Measurements from ENCODE around the gene HOXA5. TPM values are rescaled to one million over a fixed set of nuclear protein-coding genes. Genes with fewer than 3 reads are reported as not detected.

HOXA5 gene
- total and polyA plus RNA-seq, 10 of the 15 experiments (the other 5 are each of a cell fraction or from before 2014, with no cell fraction given), result 0.05 to 0.13 TPM; not detected in 8

DNA sequence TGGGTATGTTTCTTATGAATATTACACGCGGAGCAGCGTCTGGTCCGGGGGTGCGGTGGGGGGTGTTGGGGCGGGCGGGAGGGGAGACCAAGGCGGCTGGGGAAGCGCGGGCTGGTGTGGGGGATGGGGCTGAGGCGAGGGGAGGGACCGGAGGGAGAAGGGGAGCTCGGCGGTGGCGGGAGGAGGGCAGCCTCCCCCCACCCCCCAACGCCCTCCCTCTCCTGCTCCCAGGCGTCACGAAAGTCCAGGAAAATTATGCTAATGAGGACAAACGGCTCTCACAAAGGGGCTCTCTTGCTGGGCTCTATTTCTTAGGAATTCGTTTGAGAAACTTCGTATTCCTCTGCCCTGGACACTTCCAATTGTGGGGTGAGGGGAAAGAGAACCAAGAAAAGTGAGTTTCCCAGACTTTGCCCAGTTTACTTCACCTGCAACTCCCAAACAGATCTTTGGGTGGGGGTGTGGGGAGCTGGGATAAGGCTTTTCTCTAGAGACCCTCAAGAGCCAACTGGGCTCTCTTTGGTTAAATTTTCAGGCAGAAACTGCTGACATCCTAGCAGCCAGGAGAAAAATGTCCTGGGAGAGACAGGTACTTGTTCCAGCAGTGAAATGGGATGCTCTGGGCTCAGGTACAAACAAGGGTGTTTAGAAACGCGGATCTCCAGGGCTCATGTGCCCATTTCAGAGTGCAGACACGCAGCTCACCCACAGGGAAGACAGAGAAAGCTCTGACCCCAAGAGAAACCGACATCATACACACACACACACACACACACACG, 29.3 kb downstream of the HOXA5 start:
- no peak overlapping the region for H3K4me2 ChIP-seq (ENCODE audit: control insufficient read depth, insufficient read depth)
- ChIA-PET POLR2A (no interaction called here), SMC1A (ENCODE audit: uncharacterized antibody, unreplicated experiment) (no interaction called here), CTCF (no interaction called here), RAD21 (ENCODE audit: unreplicated experiment) (interaction anchor here (1.4 kb wide), 1 partner anchor 260 kb away, joined by 3 read pairs; no protein-coding TSS in a partner anchor)
- in situ Hi-C loops (cut with MboI), result no loop called here
- intact Hi-C loops (cut with micrococcal nuclease; ENCODE audit: unreplicated experiment), result no loop called here
- H3K27ac ChIP-seq (ENCODE audit: control insufficient read depth, insufficient read depth), result no peak overlapping the region
- H3K4me1 ChIP-seq (ENCODE audit: control insufficient read depth, insufficient read depth, low read length), result no peaks in the 10 kb centered on the region
- no peaks in the 10 kb centered on the region for H3K79me2 ChIP-seq (ENCODE audit: control insufficient read depth, insufficient read depth, low read length)
- FAIRE-seq (no peak), DNase-seq (ENCODE audit: low read depth, low spot score) (no peak), ATAC-seq (no peak)
- no peak for TF ChIP-seq SIN3A (IDR thresholded peaks at IDR 0.05; ENCODE audit: low read depth, low read length)
- TF ChIP-seq ZNF622 (IDR thresholded peaks at IDR 0.05), result no peak
- TF ChIP-seq, protein P1, sequence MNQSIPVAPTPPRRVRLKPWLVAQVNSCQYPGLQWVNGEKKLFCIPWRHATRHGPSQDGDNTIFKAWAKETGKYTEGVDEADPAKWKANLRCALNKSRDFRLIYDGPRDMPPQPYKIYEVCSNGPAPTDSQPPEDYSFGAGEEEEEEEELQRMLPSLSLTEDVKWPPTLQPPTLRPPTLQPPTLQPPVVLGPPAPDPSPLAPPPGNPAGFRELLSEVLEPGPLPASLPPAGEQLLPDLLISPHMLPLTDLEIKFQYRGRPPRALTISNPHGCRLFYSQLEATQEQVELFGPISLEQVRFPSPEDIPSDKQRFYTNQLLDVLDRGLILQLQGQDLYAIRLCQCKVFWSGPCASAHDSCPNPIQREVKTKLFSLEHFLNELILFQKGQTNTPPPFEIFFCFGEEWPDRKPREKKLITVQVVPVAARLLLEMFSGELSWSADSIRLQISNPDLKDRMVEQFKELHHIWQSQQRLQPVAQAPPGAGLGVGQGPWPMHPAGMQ (IDR thresholded peaks at IDR 0.05; ENCODE audit: borderline replicate concordance), result no peak
- TF ChIP-seq BMI1 (IDR thresholded peaks at IDR 0.05; ENCODE audit: borderline replicate concordance), result no peak
- no peak for TF ChIP-seq MEF2B (IDR thresholded peaks at IDR 0.05; ENCODE audit: partially characterized antibody, poor library complexity, severe bottlenecking)
- TF ChIP-seq, protein P2, sequence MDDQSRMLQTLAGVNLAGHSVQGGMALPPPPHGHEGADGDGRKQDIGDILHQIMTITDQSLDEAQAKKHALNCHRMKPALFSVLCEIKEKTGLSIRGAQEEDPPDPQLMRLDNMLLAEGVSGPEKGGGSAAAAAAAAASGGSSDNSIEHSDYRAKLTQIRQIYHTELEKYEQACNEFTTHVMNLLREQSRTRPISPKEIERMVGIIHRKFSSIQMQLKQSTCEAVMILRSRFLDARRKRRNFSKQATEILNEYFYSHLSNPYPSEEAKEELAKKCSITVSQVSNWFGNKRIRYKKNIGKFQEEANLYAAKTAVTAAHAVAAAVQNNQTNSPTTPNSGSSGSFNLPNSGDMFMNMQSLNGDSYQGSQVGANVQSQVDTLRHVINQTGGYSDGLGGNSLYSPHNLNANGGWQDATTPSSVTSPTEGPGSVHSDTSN (IDR thresholded peaks at IDR 0.05; ENCODE audit: insufficient replicate concordance, low read depth, low read length), result no peak
- no peak for TF ChIP-seq SUPT20H (IDR thresholded peaks at IDR 0.05; ENCODE audit: borderline replicate concordance, control insufficient read depth, low read depth, low read length)
- TF ChIP-seq ZNF217 (IDR thresholded peaks at IDR 0.05), result no peak
- no peak for TF ChIP-seq SMC3 (IDR thresholded peaks at IDR 0.05; ENCODE audit: borderline replicate concordance, low read length)
- no peak for TF ChIP-seq CREM (IDR thresholded peaks at IDR 0.05; ENCODE audit: low read depth)
- TF ChIP-seq ZBTB11 (CRISPR knock-in tag; IDR thresholded peaks at IDR 0.05), result no peak
- no peak for TF ChIP-seq NFYB (IDR thresholded peaks at IDR 0.05; ENCODE audit: insufficient read depth, low read depth, low read length)
- no peak for TF ChIP-seq NR2F1 (conservative IDR thresholded peaks at IDR 0.05)
- TF ChIP-seq SREBF1 (IDR thresholded peaks at IDR 0.05; ENCODE audit: low read length), result no peak
- no peak for TF ChIP-seq SIX5 (IDR thresholded peaks at IDR 0.05; ENCODE audit: low read depth, low read length, severe bottlenecking)
- TF ChIP-seq NFIC (IDR thresholded peaks at IDR 0.05; ENCODE audit: low read depth, low read length), result no peak
- TF ChIP-seq TCF12 (IDR thresholded peaks at IDR 0.05; ENCODE audit: low read depth, low read length), result no peak
- TF ChIP-seq CHD2 (IDR thresholded peaks at IDR 0.05; ENCODE audit: borderline replicate concordance, low read depth, low read length), result no peak
- TF ChIP-seq ZZZ3 (IDR thresholded peaks at IDR 0.05; ENCODE audit: control insufficient read depth, insufficient read length, low read depth), result no peak
- WGBS (ENCODE audit: insufficient coverage, insufficient replicate concordance, low lambda C conversion rate, missing lambda C conversion rate), result 27% methylated on average over 10 of the region's 26 CpGs
- H3K9ac ChIP-seq (ENCODE audit: control insufficient read depth, insufficient read depth, low read length), result no peak overlapping the region
- no peak overlapping the region for H3K4me3 ChIP-seq
- H3K36me3 ChIP-seq (ENCODE audit: control insufficient read depth in 2 of 2, insufficient read depth in 2 of 2, low read length in 1 of 2), result no peaks in the 10 kb centered on the region
- H2AFZ ChIP-seq (ENCODE audit: control insufficient read depth, low read depth, low read length), result no peak overlapping the region
- H3K27me3 ChIP-seq (replicated peaks in 1 of 2; ENCODE audit: control insufficient read depth in 2 of 2, insufficient read depth in 2 of 2, low read length in 1 of 2), result no peaks in the 10 kb centered on the region
- BruUV-seq (replicated peaks), result no TSS peak
- H3K9me3 ChIP-seq (replicated peaks; ENCODE audit: control insufficient read depth, insufficient read depth, low read length), result no peaks in the 10 kb centered on the region
- no peaks in the 10 kb centered on the region; the same call in 1 of the 2 replicates for H4K20me1 ChIP-seq (ENCODE audit: control insufficient read depth, insufficient read depth)
